GM10248 (cell line): ENCODE data around the gene ZNF385C.

Experiments used
- CTCF ChIA-PET: fragments of 300-600 bp; sonication (Branson Sonifier 250); formaldehyde crosslinking; extraction: SDS; loops from one replicate; lab custom pipeline; 2021; ENCODE audit warnings: antibody characterized with exemption; lab: Yijun Ruan, JAX
- POLR2A ChIA-PET: fragments of 350-650 bp; sonication (Branson Sonifier 250); formaldehyde crosslinking; extraction: SDS; loops from one replicate; lab custom pipeline; 2020; ENCODE audit warnings: antibody characterized with exemption; lab: Yijun Ruan, JAX
- DNase-seq: peaks from one replicate; pipeline ENCODE4 v3.0.0; 2012; ENCODE audit errors: extremely low spot score
- CTCF ChIP-seq: IDR thresholded peaks from 2 replicates; pipeline ENCODE4 v1.5.1; 2012; ENCODE audit warnings: mild to moderate bottlenecking, low read depth; ENCODE audit errors: extremely low read depth, missing control alignments, control extremely low read depth

Gene ZNF385C

GRCh38 chr17:42124256-42124655, 26.0 kb upstream of the ZNF385C start:
- peak; percentile 8 for TF ChIP-seq CTCF
- ChIA-PET CTCF (interaction anchor here (0.7 to 1.7 kb wide), 4 partner anchors 10 to 12 kb away, joined by 3 to 5 read pairs (median 4); partner anchors contain the start of gene DHX58), POLR2A (interaction anchor here (0.6 to 0.7 kb wide), 2 partner anchors 87 to 112 kb away, joined by 3 to 7 read pairs; no protein-coding TSS in a partner anchor)
- no peak for DNase-seq

- POLR2A ChIA-PET = no interaction called here
- TF ChIP-seq CTCF = no peak
- CTCF ChIA-PET = no interaction called here
- no peak for DNase-seq
These were observed 24.4 kb upstream of the ZNF385C start, which contains the start of gene HSPB9 for GRCh38 chr17:42122371-42123303. Gene HSPB9, plus strand, starts transcription at chr17:42122804. Its CDS starts 47 bp downstream, at chr17:42122851.

- ChIA-PET POLR2A (interaction anchor here (0.6 kb wide), 2 partner anchors 12 to 253 kb away, joined by 6 to 7 read pairs; no protein-coding TSS in a partner anchor), CTCF (interaction anchor here (1.4 to 12.1 kb wide), 9 partner anchors 10 to 158 kb away, joined by 3 to 172 read pairs (median 35); partner anchors contain the start of genes CNP, DNAJC7, KCNH4 and NKIRAS2)
- peak; percentile 94 for DNase-seq
- TF ChIP-seq CTCF = no peak
These were observed 22.8 kb upstream of the ZNF385C start, which contains the start of gene KAT2A for GRCh38 chr17:42120770-42121769. Gene KAT2A, minus strand, starts transcription at chr17:42121367. Its CDS starts 63 bp downstream, at chr17:42121304.

- CTCF ChIA-PET = interaction anchor here (1.1 to 12.1 kb wide), 10 partner anchors 11 to 283 kb away, joined by 3 to 172 read pairs (median 34); partner anchors contain the start of genes CNP, DNAJC7, KCNH4 and NKIRAS2
- POLR2A ChIA-PET = interaction anchor here (0.6 kb wide), 2 partner anchors 11 to 254 kb away, joined by 6 to 7 read pairs; no protein-coding TSS in a partner anchor
- no peak for DNase-seq
These were observed 22.0 kb upstream of the ZNF385C start for GRCh38 chr17:42120161-42120769.

DNA sequence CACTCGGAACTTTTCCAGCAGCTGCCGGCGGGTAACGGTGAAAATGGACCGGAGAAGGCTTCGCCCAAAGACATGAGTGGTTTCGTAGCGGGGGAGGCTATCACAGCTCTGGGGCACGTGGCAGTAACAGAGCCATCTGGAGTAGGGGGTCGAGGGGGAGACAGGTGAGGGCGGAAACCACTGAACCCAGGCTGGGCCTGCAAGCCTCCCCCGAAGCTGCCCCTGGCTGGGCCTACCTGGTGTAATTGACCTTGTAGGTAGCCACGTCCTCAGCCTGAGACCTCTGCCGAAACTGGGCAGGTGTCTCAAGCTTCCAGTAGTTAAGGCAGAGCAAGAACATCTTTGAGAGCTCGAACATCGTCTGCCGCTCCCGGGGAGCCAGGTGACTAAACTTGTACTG, 21.0 kb upstream of the ZNF385C start:
- ChIA-PET POLR2A (no interaction called here), CTCF (interaction anchor here (0.7 to 12.1 kb wide), 18 partner anchors 11 to 286 kb away, joined by 3 to 172 read pairs (median 4); partner anchors contain the start of genes CNP, DNAJC7, KCNH4 and NKIRAS2)
- DNase-seq = no peak
- no peak for TF ChIP-seq CTCF

More at GRCh38 chr17:42120161-42120769, 22.0 kb upstream of the ZNF385C start:
- TF ChIP-seq CTCF = no peak
